HG02943 (cell line): Measurements from ENCODE around the gene SLC30A7.
A peak's percentile ranks its signal among the peaks of the same experiment; 100 is the strongest.
"Not testable (repeated sequence)": the region's sequence is repeated elsewhere in the genome, so short reads cannot be mapped to it uniquely, and the experiment has no call there.

ENCODE experiments used
- ATAC-seq: cut with Tn5 transposase; IDR thresholded peaks from one replicate; pipeline ENCODE4 v1.9.1; 2021; ENCODE audit warnings: mild to moderate bottlenecking, low read depth, moderate library complexity; ENCODE audit not compliant: unreplicated experiment

SLC30A7 gene

GRCh38 chr1:100889007-100889406 is 6.9 kb upstream of the SLC30A7 start:
- not testable (repeated sequence) for ATAC-seq

GRCh38 chr1:100889869-100890482 is 5.9 kb upstream of the SLC30A7 start:
- not testable (repeated sequence) for ATAC-seq

- no peak for ATAC-seq
Measured at GRCh38 chr1:100891380-100891779, 4.5 kb upstream of the SLC30A7 start.

- ATAC-seq: no peak
Measured at GRCh38 chr1:100892554-100892953, 3.3 kb upstream of the SLC30A7 start.

- ATAC-seq: no peak
Measured at GRCh38 chr1:100893718-100894117, 2.2 kb upstream of the SLC30A7 start.

- peak; percentile 44 for ATAC-seq
Measured at GRCh38 chr1:100894603-100895539, 1.0 kb upstream of the SLC30A7 start, which contains the start of gene EXTL2. Gene EXTL2, minus strand, starts transcription at chr1:100894842. Its CDS starts 6,085 bp downstream, at chr1:100888757.

- ATAC-seq: peak; percentile 34
Measured at GRCh38 chr1:100896481-100896982, 642 bp downstream of the SLC30A7 start.

- no peak for ATAC-seq
Measured at GRCh38 chr1:100902365-100902764, 6.5 kb downstream of the SLC30A7 start.

- no peak for ATAC-seq
Measured at GRCh38 chr1:100903777-100904176, 7.9 kb downstream of the SLC30A7 start.

- no peak for ATAC-seq
Measured at GRCh38 chr1:100904528-100904927, 8.6 kb downstream of the SLC30A7 start.

- no peak for ATAC-seq
Measured at GRCh38 chr1:100905181-100905580, 9.3 kb downstream of the SLC30A7 start.

- ATAC-seq: no peak
Measured at GRCh38 chr1:100907887-100908286, 12.0 kb downstream of the SLC30A7 start.

GRCh38 chr1:100909018-100909417 is 13.1 kb downstream of the SLC30A7 start:
- ATAC-seq: no peak

GRCh38 chr1:100912019-100912418 is 16.1 kb downstream of the SLC30A7 start:
- ATAC-seq: no peak

- no peak for ATAC-seq
Measured at GRCh38 chr1:100921110-100921706, 25.3 kb downstream of the SLC30A7 start.

- ATAC-seq: no peak
Measured at GRCh38 chr1:100924212-100924611, 28.3 kb downstream of the SLC30A7 start.

- no peak for ATAC-seq
Measured at GRCh38 chr1:100924991-100925390, 29.1 kb downstream of the SLC30A7 start.

GRCh38 chr1:100926240-100926639 is 30.4 kb downstream of the SLC30A7 start:
- ATAC-seq: no peak

- ATAC-seq: no peak
Measured at GRCh38 chr1:100927276-100927675, 31.4 kb downstream of the SLC30A7 start.

- ATAC-seq: no peak
Measured at GRCh38 chr1:100928128-100928527, 32.2 kb downstream of the SLC30A7 start.

- ATAC-seq: no peak
Measured at GRCh38 chr1:100930494-100930893, 34.6 kb downstream of the SLC30A7 start.
